HG03457 (cell line): ENCODE data around the gene NOP14.
"Not testable (repeated sequence)": the region's sequence is repeated elsewhere in the genome, so short reads cannot be mapped to it uniquely, and the experiment has no call there.

Source experiments
- ATAC-seq: cut with Tn5 transposase; IDR thresholded peaks from one replicate; pipeline ENCODE4 v1.9.1; 2021; ENCODE audit warnings: moderate number of reproducible peaks; ENCODE audit not compliant: unreplicated experiment

NOP14 gene

GRCh38 chr4:2932951-2933565, 30.1 kb downstream of the NOP14 start:
- no peak for ATAC-seq

- ATAC-seq, result no peak
Measured at GRCh38 chr4:2932321-2932950, 30.8 kb downstream of the NOP14 start.

- ATAC-seq, result no peak
Measured at GRCh38 chr4:2931512-2932301, 31.5 kb downstream of the NOP14 start.

- no peak for ATAC-seq
Measured at GRCh38 chr4:2930758-2931511, 32.3 kb downstream of the NOP14 start.

- ATAC-seq, result no peak
Measured at GRCh38 chr4:2930135-2930757, 33.0 kb downstream of the NOP14 start.

GRCh38 chr4:2929469-2929868, 33.7 kb downstream of the NOP14 start:
- ATAC-seq, result no peak

GRCh38 chr4:2928242-2929176, 34.7 kb downstream of the NOP14 start:
- ATAC-seq, result no peak

- ATAC-seq, result no peak
Measured at GRCh38 chr4:2927696-2928075, 35.5 kb downstream of the NOP14 start.

- no peak for ATAC-seq
Measured at GRCh38 chr4:2927016-2927695, 36.0 kb downstream of the NOP14 start.

- ATAC-seq, result no peak
Measured at GRCh38 chr4:2925931-2926860, 37.0 kb downstream of the NOP14 start.

GRCh38 chr4:2925496-2925895, 37.7 kb downstream of the NOP14 start:
- no peak for ATAC-seq

GRCh38 chr4:2924765-2925301, 38.4 kb downstream of the NOP14 start:
- no peak for ATAC-seq

- ATAC-seq, result no peak
Measured at GRCh38 chr4:2924286-2924685, 38.9 kb downstream of the NOP14 start.

- no peak for ATAC-seq
Measured at GRCh38 chr4:2923668-2924173, 39.5 kb downstream of the NOP14 start.

- no peak for ATAC-seq
Measured at GRCh38 chr4:2923141-2923551, 40.1 kb downstream of the NOP14 start.

GRCh38 chr4:2922453-2923101, 40.6 kb downstream of the NOP14 start:
- ATAC-seq, result not testable (repeated sequence)

GRCh38 chr4:2918714-2919113, 44.5 kb downstream of the NOP14 start:
- ATAC-seq, result not testable (repeated sequence)
